H9 (cell line): ENCODE data around the gene KRT78. TPM values are rescaled to one million over a fixed set of nuclear protein-coding genes. Genes with fewer than 3 reads are reported as not detected.

Experiments used
- DNase-seq: peaks from one replicate; pipeline ENCODE4 v3.0.0-alpha.2; 2017
- H2AFZ ChIP-seq: one replicate; pipeline ENCODE4 v1.6.1; 2013; ENCODE audit warnings: mild to moderate bottlenecking, low read length, control low read depth, moderate library complexity
- H2AK5ac ChIP-seq: 2 replicates; pipeline ENCODE4 v1.6.1; 2013; ENCODE audit warnings: low read length, control low read depth, mixed read lengths; ENCODE audit not compliant: insufficient read length
- H2BK120ac ChIP-seq: one replicate; pipeline ENCODE4 v1.6.1; 2013; ENCODE audit warnings: low read depth, mild to moderate bottlenecking, low read length, control low read depth, inconsistent platforms; ENCODE audit not compliant: poor library complexity, severe bottlenecking
- H2BK12ac ChIP-seq: 2 replicates; pipeline ENCODE4 v1.6.1; 2013; ENCODE audit warnings: low read length, control low read depth, mixed read lengths, low read depth; ENCODE audit not compliant: insufficient read length
- H2BK15ac ChIP-seq: 2 replicates; pipeline ENCODE4 v1.6.1; 2013; ENCODE audit warnings: low read depth, low read length, control low read depth
- H2BK20ac ChIP-seq: one replicate; pipeline ENCODE4 v1.6.1; 2013; ENCODE audit warnings: low read depth, mild to moderate bottlenecking, low read length, control low read depth, inconsistent platforms; ENCODE audit not compliant: poor library complexity, severe bottlenecking
- H2BK5ac ChIP-seq: 2 replicates; pipeline ENCODE4 v1.6.1; 2013; ENCODE audit warnings: low read length, control low read depth, mixed read lengths; ENCODE audit not compliant: insufficient read length
- H3K14ac ChIP-seq: 2 replicates; pipeline ENCODE4 v1.6.1; 2013; ENCODE audit warnings: low read length, control low read depth; ENCODE audit not compliant: insufficient read depth
- H3K18ac ChIP-seq: 2 replicates; pipeline ENCODE4 v1.6.1; 2013; ENCODE audit warnings: low read depth, mild to moderate bottlenecking, mixed read lengths, low read length, control low read depth; ENCODE audit not compliant: insufficient read length
- H3K23ac ChIP-seq: 2 replicates; pipeline ENCODE4 v1.6.1; 2013; ENCODE audit warnings: low read length, control low read depth, mixed read lengths, low read depth; ENCODE audit not compliant: insufficient read length
- H3K23me2 ChIP-seq: 2 replicates; pipeline ENCODE4 v1.6.1; 2013; ENCODE audit warnings: low read depth, mild to moderate bottlenecking, mixed read lengths, low read length, control low read depth; ENCODE audit not compliant: insufficient read length, poor library complexity, severe bottlenecking
- H3K27ac ChIP-seq: 2 replicates; pipeline ENCODE4 v1.5.1; 2013; ENCODE audit warnings: low read length, control low read depth, mixed read lengths, low read depth; ENCODE audit not compliant: insufficient read length
- H3K27me3 ChIP-seq: 2 replicates; pipeline ENCODE4 v1.6.1; 2013; ENCODE audit warnings: low read length, control low read depth, inconsistent platforms; ENCODE audit not compliant: insufficient read depth
- H3K4ac ChIP-seq: 2 replicates; pipeline ENCODE4 v1.6.1; 2013; ENCODE audit warnings: low read depth, mild to moderate bottlenecking, control low read depth, inconsistent platforms, low read length, moderate library complexity
- H3K4me1 ChIP-seq: 2 replicates; pipeline ENCODE4 v1.6.1; 2013; ENCODE audit warnings: low read length, control low read depth, inconsistent platforms; ENCODE audit not compliant: insufficient read depth
- H3K4me2 ChIP-seq: 2 replicates; pipeline ENCODE4 v1.6.1; 2013; ENCODE audit warnings: low read length, control low read depth, mixed read lengths; ENCODE audit not compliant: insufficient read length, insufficient read depth
- H3K56ac ChIP-seq: 2 replicates; pipeline ENCODE4 v1.6.1; 2013; ENCODE audit warnings: low read depth, mild to moderate bottlenecking, mixed read lengths, low read length, control low read depth; ENCODE audit not compliant: insufficient read length
- H3K79me1 ChIP-seq: 2 replicates; pipeline ENCODE4 v1.6.1; 2013; ENCODE audit warnings: low read depth, mild to moderate bottlenecking, moderate library complexity, low read length, control low read depth, inconsistent platforms; ENCODE audit not compliant: insufficient read depth, poor library complexity, severe bottlenecking
- H3K79me2 ChIP-seq: 2 replicates; pipeline ENCODE4 v1.6.1; 2013; ENCODE audit warnings: low read length, control low read depth, inconsistent platforms; ENCODE audit not compliant: insufficient read depth
- H3K9ac ChIP-seq: 2 replicates; pipeline ENCODE4 v1.6.1; 2013; ENCODE audit warnings: low read length, control low read depth, mixed read lengths; ENCODE audit not compliant: insufficient read length; ENCODE audit errors: extremely low read depth
- H3K9me3 ChIP-seq: one replicate; pipeline ENCODE4 v1.6.1; 2013; ENCODE audit warnings: low read depth, low read length, inconsistent platforms; ENCODE audit not compliant: control insufficient read depth
- H3T11ph ChIP-seq: one replicate; pipeline ENCODE4 v1.6.1; 2013; ENCODE audit warnings: mild to moderate bottlenecking, low read length, control low read depth, inconsistent platforms
- H4K20me1 ChIP-seq: one replicate; pipeline ENCODE4 v1.6.1; 2013; ENCODE audit not compliant: control insufficient read depth, insufficient read length, insufficient read depth
- H4K5ac ChIP-seq: 2 replicates; pipeline ENCODE4 v1.6.1; 2013; ENCODE audit warnings: low read depth, mild to moderate bottlenecking, mixed read lengths, low read length, control low read depth; ENCODE audit not compliant: insufficient read length
- H4K8ac ChIP-seq: replicated peaks from 2 replicates; pipeline ENCODE4 v1.6.1; 2013; ENCODE audit warnings: low read length, control low read depth, mixed read lengths, low read depth; ENCODE audit not compliant: insufficient read length
- H4K91ac ChIP-seq: 2 replicates; pipeline ENCODE4 v1.6.1; 2013; ENCODE audit warnings: low read depth, mild to moderate bottlenecking, moderate library complexity, mixed read lengths, low read length, control low read depth; ENCODE audit not compliant: insufficient read length
- H3K27ac Mint-ChIP-seq, 3 experiments: 2 replicates in 2 of 3; 3 replicates in 1 of 3; pipeline ENCODE4 v1.8.0; 2020 to 2021; ENCODE audit warnings: mixed read lengths in 3 of 3, mild to moderate bottlenecking in 1 of 3, moderate library complexity in 1 of 3
- H3K27me3 Mint-ChIP-seq: 2 replicates; pipeline ENCODE4 v1.8.0; 2021; ENCODE audit warnings: low read depth, mild to moderate bottlenecking, moderate library complexity, mixed read lengths
- H3K36me3 Mint-ChIP-seq, 3 experiments: 2 replicates in 2 of 3; 3 replicates in 1 of 3; pipeline ENCODE4 v1.8.0; 2020 to 2021; ENCODE audit warnings: low read depth in 3 of 3, mixed read lengths in 3 of 3; ENCODE audit not compliant: insufficient read depth in 1 of 3
- H3K4me1 Mint-ChIP-seq, 2 experiments: 2 replicates each; pipeline ENCODE4 v1.8.0; 2020; ENCODE audit warnings: mixed read lengths in 2 of 2
- H3K4me3 Mint-ChIP-seq, 2 experiments: 2 replicates in 1 of 2; 3 replicates in 1 of 2; pipeline ENCODE4 v1.8.0; 2020 to 2021; ENCODE audit warnings: mild to moderate bottlenecking in 2 of 2, mixed read lengths in 2 of 2, moderate library complexity in 1 of 2
- H3K9me3 Mint-ChIP-seq, 2 experiments: 2 replicates in 1 of 2; 3 replicates in 1 of 2; pipeline ENCODE4 v1.8.0; 2020; ENCODE audit warnings: mild to moderate bottlenecking in 2 of 2, mixed read lengths in 2 of 2, moderate library complexity in 1 of 2
- CTCF ChIP-seq: fragments of 200-600 bp; sonication (generic); conservative IDR thresholded peaks from 3 replicates; pipeline ENCODE4 v1.8.0; 2021; ENCODE audit warnings: antibody characterized with exemption, mild to moderate bottlenecking
- WGBS: extraction: QIAGEN DNeasy Blood & Tissue Kit; methylation state at CpG from one replicate; pipeline ENCODE4 v1.1.7; 2013; ENCODE audit warnings: missing lambda C conversion rate, low lambda C conversion rate, mixed read lengths; ENCODE audit not compliant: insufficient read length; ENCODE audit errors: extremely low coverage; 5-methylcytosine and 5-hydroxymethylcytosine counted together
- total RNA-seq: library from RNA; stranded (reverse); gene quantifications from 2 replicates; pipeline ENCODE4 v1.2.1, GENCODE V29; 2021

The KRT78 gene
- total RNA-seq, 1 experiment from 2014 or later, result not detected

DNA sequence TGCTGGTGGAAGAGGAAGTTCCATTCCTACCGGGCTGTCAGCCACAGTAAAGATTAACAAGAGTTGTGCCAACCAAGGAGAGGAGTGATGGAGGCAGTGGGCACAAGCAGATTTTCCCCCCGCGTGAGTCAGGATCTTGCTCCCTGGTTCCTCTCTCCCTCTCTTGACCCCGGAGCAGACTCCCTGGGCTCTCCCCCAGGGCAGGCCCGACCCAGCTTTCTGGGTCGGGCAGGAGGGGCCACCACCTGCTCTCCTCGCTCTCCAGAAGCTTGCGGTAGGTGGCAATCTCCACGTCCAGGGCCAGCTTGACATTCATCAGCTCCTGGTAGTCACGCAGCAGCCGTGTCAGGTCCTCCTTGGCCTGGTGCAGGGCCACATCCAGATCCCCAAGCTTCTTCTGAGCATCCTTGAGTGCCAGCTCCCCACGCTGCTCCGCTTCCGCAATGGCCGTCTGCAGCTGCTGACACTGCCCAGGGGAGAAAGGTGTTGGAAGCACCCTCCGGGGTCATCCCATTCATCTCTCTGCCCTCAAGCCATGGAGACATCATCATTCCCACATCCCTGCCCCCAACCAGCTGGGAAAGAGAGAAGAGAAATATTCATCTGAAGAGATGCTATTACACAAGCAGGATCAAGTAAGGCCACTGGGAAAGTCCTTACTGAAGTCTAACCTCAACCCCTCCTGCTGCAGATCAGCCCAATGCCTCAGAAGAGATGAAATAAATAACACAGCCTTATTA lies 25.9 kb downstream of the KRT78 start:
- Histone ChIP-seq H2AFZ (no peak overlapping the region), H3K4me2 (no peak overlapping the region), H2BK120ac (no peak overlapping the region), H3K18ac (no peak overlapping the region), H3K79me2 (no peaks in the 10 kb centered on the region), H2BK12ac (no peak overlapping the region), H3K4ac (no peak overlapping the region), H2BK5ac (no peak overlapping the region), H3K14ac (no peak overlapping the region), H4K5ac (no peak overlapping the region), H2BK20ac (no peak overlapping the region), H4K91ac (no peak overlapping the region), H3K27ac (no peak overlapping the region), H3K9me3 (no peaks in the 10 kb centered on the region), H4K8ac (no peak overlapping the region), H3K23ac (no peak overlapping the region), H3K27me3 (no peaks in the 10 kb centered on the region), H3T11ph (no peak overlapping the region), H4K20me1 (no peaks in the 10 kb centered on the region), H2AK5ac (no peak overlapping the region), H3K4me1 (peaks cover 5% of the 10 kb centered on the region; the same call in 1 of the 2 replicates), H3K9ac (no peak overlapping the region), H3K56ac (no peak overlapping the region), H2BK15ac (no peak overlapping the region), H3K79me1 (no peaks in the 10 kb centered on the region), H3K23me2 (no peaks in the 10 kb centered on the region)
- no CpG with 5 or more reads among the region's 16 CpGs for WGBS
- H3K9me3 Mint-ChIP-seq, result no peaks in the 10 kb centered on the region
- no peak for DNase-seq
- peaks cover 10 to 13% of the 10 kb centered on the region in 2 experiments for H3K4me1 Mint-ChIP-seq
- H3K27me3 Mint-ChIP-seq, result no peaks in the 10 kb centered on the region; the same call in 1 of the 2 replicates
- H3K27ac Mint-ChIP-seq, result no peak overlapping the region; a peak in 1 of 7 replicates
- TF ChIP-seq CTCF, result no peak
- H3K36me3 Mint-ChIP-seq, result no peaks in the 10 kb centered on the region; a peak in 1 of 7 replicates
- H3K4me3 Mint-ChIP-seq, result no peak overlapping the region; a peak in 1 of 5 replicates
